GM12801 (cell line): ENCODE measurements around the gene ZNF574.

ENCODE experiments used
- CTCF ChIP-seq: IDR thresholded peaks from one replicate; pipeline ENCODE4 v1.5.1; 2011; ENCODE audit warnings: control low read depth; ENCODE audit not compliant: insufficient read length; ENCODE audit errors: extremely low read depth

The ZNF574 gene

GRCh38 chr19:42129399-42130253, 53.7 kb downstream of the ZNF574 start:
- no peak for TF ChIP-seq CTCF

GRCh38 chr19:42130254-42130573, 54.2 kb downstream of the ZNF574 start:
- TF ChIP-seq CTCF, result no peak
